SU-DHL-6 (cell line): Measurements from ENCODE around the gene ZFHX2.

Source experiments
- CTCF ChIP-seq: fragments of 200-600 bp; sonication (generic); IDR thresholded peaks from one replicate; pipeline ENCODE4 v1.5.1; 2017; ENCODE audit warnings: antibody characterized with exemption, mild to moderate bottlenecking, low read length, moderate library complexity; ENCODE audit not compliant: insufficient read depth, poor library complexity, severe bottlenecking
- EZH2phosphoT487 ChIP-seq: fragments of 200-600 bp; sonication (generic), shearing (Covaris generic); conservative IDR thresholded peaks from 2 replicates; pipeline ENCODE4 v1.6.1; 2018; ENCODE audit warnings: mild to moderate bottlenecking, antibody characterized with exemption, low read length, moderate library complexity, mixed read lengths

- TF ChIP-seq CTCF (no peak), EZH2phosphoT487 (no peak)
Observed at GRCh38 chr14:23550131-23550811, 1.3 kb downstream of the ZFHX2 start.
